Measurements from ENCODE around the gene IFT172. TPM values are rescaled to one million over a fixed set of nuclear protein-coding genes. Genes with fewer than 3 reads are reported as not detected.

The IFT172 gene
- total and polyA plus RNA-seq, 2 of the 4 experiments (the other 2 are of a cell fraction) = 18.8 to 25.5 TPM

- no peak for TF ChIP-seq CEBPB (IDR thresholded peaks at IDR 0.05; ENCODE audit: low read depth, low read length)
- no peak for TF ChIP-seq BHLHE40 (IDR thresholded peaks at IDR 0.05; ENCODE audit: low read depth, low read length)
- TF ChIP-seq RFX5 (IDR thresholded peaks at IDR 0.05; ENCODE audit: low read depth, low read length) = no peak
- TF ChIP-seq USF2 (IDR thresholded peaks at IDR 0.05; ENCODE audit: low read depth, low read length) = no peak
Measured at GRCh38 chr2:27441226-27441926, 48.2 kb downstream of the IFT172 start (continued).

DNA sequence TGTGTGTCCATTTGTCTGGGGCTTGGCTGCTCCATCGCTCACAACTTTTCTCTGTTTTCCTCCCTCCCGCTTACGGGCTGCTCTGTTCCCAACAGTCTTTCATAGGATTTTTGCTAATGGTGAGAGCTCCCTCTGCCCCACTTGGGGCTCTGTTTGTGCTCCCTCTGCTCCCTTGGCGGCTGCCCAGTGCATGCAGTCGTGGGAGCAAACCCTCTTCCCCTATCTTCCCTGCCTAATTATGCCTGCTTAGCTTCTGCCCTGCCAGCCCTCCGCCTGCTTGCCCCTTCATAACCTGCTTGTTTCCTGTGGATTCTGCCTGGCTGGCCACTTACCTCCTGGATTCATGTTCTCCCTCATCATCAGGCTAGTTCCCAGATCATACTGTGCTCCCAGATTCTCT, 53.9 kb downstream of the IFT172 start:
- Histone ChIP-seq H3K4me2 (ENCODE audit: low read depth, low read length) (no peak overlapping the region), H3K27me3 (ENCODE audit: control insufficient read depth, insufficient read depth, low read length) (no peaks in the 10 kb centered on the region), H2AFZ (replicated peaks; ENCODE audit: low read length, poor library complexity) (no peak overlapping the region), H4K8ac (ENCODE audit: low read depth in 2 of 2, low read length in 2 of 2) (no peak overlapping the region), H4K5ac (ENCODE audit: low read depth, low read length) (no peak overlapping the region), H2BK15ac (ENCODE audit: low read depth, low read length) (no peak overlapping the region), H3K36me3 (ENCODE audit: control insufficient read depth, insufficient read depth, low read length) (peaks cover 51% of the 10 kb centered on the region), H4K91ac (ENCODE audit: insufficient read depth, low read depth, low read length) (no peak overlapping the region), H2BK20ac (ENCODE audit: low read depth, low read length) (no peak overlapping the region), H4K20me1 (ENCODE audit: insufficient read depth, low read length) (peaks cover 36% of the 10 kb centered on the region), H3K4me1 (ENCODE audit: control insufficient read depth, insufficient read depth, low read length) (peaks cover 3% of the 10 kb centered on the region), H2BK120ac (ENCODE audit: low read depth, low read length) (no peak overlapping the region), H2BK5ac (ENCODE audit: low read depth, low read length, poor library complexity, severe bottlenecking) (no peak overlapping the region), H3K14ac (replicated peaks; ENCODE audit: low read depth, low read length) (no peak overlapping the region), H3K56ac (ENCODE audit: extremely low read depth, insufficient read depth, low read length) (no peak overlapping the region), H3K9me3 (ENCODE audit: control insufficient read depth, insufficient read depth, low read length) (no peaks in the 10 kb centered on the region), H3K9ac (ENCODE audit: low read depth, low read length) (no peak overlapping the region), H3K4me3 (ENCODE audit: insufficient read depth, low read depth, low read length) (no peak overlapping the region), H3K4ac (ENCODE audit: low read depth, low read length) (no peak overlapping the region), H3K23ac (ENCODE audit: low read depth, low read length) (no peak overlapping the region), H2AK9ac (replicated peaks; ENCODE audit: low read depth, low read length, poor library complexity) (no peak overlapping the region), H3K18ac (ENCODE audit: low read depth, low read length) (no peak overlapping the region), H3K27ac (ENCODE audit: insufficient read depth, low read length) (no peak overlapping the region), H2AK5ac (ENCODE audit: low read depth, low read length) (no peak overlapping the region), H3K9me1 (ENCODE audit: insufficient read depth, low read length) (0 out of 2 replicates have a peak, but pooled peaks cover 3% of the 10 kb centered on the region), H3K79me1 (ENCODE audit: low read depth in 1 of 2, low read length in 2 of 2) (peaks cover 24 to 49% of the 10 kb centered on the region in 2 experiments)
- dilution Hi-C loops (cut with HindIII; ENCODE audit: low sequenced_read_pairs, unreplicated experiment) (no loop called here), intact Hi-C loops (cut with micrococcal nuclease) (no loop called here), in situ Hi-C loops (cut with MboI; ENCODE audit: low sequenced_read_pairs) (no loop called here)
- POLR2A ChIA-PET (ENCODE audit: unreplicated experiment) = no interaction called here
- DNase-seq (no peak), ATAC-seq (ENCODE audit: low read depth) (no peak)
- no TSS peak for BruUV-seq (replicated peaks)
- TF ChIP-seq CEBPB (IDR thresholded peaks at IDR 0.05; ENCODE audit: low read depth, low read length) (no peak), NFE2L2 (IDR thresholded peaks at IDR 0.05; ENCODE audit: low read depth, low read length) (no peak), RCOR1 (IDR thresholded peaks at IDR 0.05; ENCODE audit: insufficient replicate concordance, low read length) (no peak), MAFK (IDR thresholded peaks at IDR 0.05; ENCODE audit: low read depth, low read length) (no peak), FOS (IDR thresholded peaks at IDR 0.05; ENCODE audit: low read depth, low read length) (no peak), POLR2A (IDR thresholded peaks at IDR 0.05; ENCODE audit: low read depth, low read length) (no peak), CHD1 (IDR thresholded peaks at IDR 0.05; ENCODE audit: low read depth, low read length) (no peak), RFX5 (IDR thresholded peaks at IDR 0.05; ENCODE audit: low read depth, low read length) (no peak), RAD21 (IDR thresholded peaks at IDR 0.05; ENCODE audit: low read length) (no peak)
- TF ChIP-seq, protein P1, sequence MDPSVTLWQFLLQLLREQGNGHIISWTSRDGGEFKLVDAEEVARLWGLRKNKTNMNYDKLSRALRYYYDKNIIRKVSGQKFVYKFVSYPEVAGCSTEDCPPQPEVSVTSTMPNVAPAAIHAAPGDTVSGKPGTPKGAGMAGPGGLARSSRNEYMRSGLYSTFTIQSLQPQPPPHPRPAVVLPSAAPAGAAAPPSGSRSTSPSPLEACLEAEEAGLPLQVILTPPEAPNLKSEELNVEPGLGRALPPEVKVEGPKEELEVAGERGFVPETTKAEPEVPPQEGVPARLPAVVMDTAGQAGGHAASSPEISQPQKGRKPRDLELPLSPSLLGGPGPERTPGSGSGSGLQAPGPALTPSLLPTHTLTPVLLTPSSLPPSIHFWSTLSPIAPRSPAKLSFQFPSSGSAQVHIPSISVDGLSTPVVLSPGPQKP (IDR thresholded peaks at IDR 0.05; ENCODE audit: borderline replicate concordance, low read depth, low read length) = no peak
- TF ChIP-seq, protein P2, sequence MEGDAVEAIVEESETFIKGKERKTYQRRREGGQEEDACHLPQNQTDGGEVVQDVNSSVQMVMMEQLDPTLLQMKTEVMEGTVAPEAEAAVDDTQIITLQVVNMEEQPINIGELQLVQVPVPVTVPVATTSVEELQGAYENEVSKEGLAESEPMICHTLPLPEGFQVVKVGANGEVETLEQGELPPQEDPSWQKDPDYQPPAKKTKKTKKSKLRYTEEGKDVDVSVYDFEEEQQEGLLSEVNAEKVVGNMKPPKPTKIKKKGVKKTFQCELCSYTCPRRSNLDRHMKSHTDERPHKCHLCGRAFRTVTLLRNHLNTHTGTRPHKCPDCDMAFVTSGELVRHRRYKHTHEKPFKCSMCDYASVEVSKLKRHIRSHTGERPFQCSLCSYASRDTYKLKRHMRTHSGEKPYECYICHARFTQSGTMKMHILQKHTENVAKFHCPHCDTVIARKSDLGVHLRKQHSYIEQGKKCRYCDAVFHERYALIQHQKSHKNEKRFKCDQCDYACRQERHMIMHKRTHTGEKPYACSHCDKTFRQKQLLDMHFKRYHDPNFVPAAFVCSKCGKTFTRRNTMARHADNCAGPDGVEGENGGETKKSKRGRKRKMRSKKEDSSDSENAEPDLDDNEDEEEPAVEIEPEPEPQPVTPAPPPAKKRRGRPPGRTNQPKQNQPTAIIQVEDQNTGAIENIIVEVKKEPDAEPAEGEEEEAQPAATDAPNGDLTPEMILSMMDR (conservative IDR thresholded peaks at IDR 0.05; ENCODE audit: low read depth, low read length) = no peak
- WGBS, 2 experiments (ENCODE audit: extremely low coverage in 2 of 2, insufficient read length in 1 of 2) = 100% methylated on average over 2 of the region's 6 CpGs; no CpG with 5 or more reads in 1 of the 2 experiments
- CTCF ChIA-PET = no interaction called here
